ENCODE data around the gene ENTPD2.

ENTPD2 gene

DNA sequence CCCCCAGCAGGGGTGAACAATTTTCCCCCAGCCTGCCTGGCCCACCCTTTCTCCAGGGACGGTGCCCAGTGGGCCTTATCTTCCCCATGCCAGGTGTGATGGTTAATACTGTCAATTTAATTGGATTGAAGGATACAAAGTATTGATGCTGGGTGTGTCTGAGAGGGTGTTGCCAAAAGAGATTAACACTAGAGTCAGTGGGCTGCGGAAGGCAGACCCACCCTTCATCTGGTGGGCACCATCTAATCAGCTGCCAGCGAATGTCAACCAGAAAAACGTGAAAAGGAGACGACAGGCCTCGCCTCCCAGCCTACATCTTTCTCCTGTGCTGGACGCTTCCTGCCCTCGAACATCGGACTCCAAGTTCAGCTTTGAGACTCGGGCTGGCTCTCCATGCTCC, 16.4 kb downstream of the ENTPD2 start:
- CTCF ChIA-PET: interaction anchor here (0.6 to 5.3 kb wide), 11 partner anchors 8 to 895 kb away, joined by 3 to 119 read pairs (median 6); partner anchors contain the start of genes ABCA2, AJM1, C8G and FBXW5
- POLR2A ChIA-PET: no interaction called here
- no peak overlapping the region for H3K4me3 ChIP-seq (ENCODE audit: low read depth, low read length)
- H3K27ac ChIP-seq (ENCODE audit: extremely low read depth, low read depth, low read length): no peak overlapping the region
- H3K36me3 ChIP-seq (ENCODE audit: control insufficient read depth in 2 of 2, insufficient read depth in 1 of 2, low read length in 2 of 2): peaks cover 0 to 30% of the 10 kb centered on the region in 2 experiments; a peak in 1 of 3 replicates
- TF ChIP-seq, protein P1, sequence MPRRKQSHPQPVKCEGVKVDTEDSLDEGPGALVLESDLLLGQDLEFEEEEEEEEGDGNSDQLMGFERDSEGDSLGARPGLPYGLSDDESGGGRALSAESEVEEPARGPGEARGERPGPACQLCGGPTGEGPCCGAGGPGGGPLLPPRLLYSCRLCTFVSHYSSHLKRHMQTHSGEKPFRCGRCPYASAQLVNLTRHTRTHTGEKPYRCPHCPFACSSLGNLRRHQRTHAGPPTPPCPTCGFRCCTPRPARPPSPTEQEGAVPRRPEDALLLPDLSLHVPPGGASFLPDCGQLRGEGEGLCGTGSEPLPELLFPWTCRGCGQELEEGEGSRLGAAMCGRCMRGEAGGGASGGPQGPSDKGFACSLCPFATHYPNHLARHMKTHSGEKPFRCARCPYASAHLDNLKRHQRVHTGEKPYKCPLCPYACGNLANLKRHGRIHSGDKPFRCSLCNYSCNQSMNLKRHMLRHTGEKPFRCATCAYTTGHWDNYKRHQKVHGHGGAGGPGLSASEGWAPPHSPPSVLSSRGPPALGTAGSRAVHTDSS (tag by site-specific recombination; IDR thresholded peaks at IDR 0.05): no peak
- TF ChIP-seq ZNF10 (tag by site-specific recombination; IDR thresholded peaks at IDR 0.05): peak; percentile 92
- no peaks in the 10 kb centered on the region for H3K4me1 ChIP-seq (ENCODE audit: control insufficient read depth, insufficient read depth, low read length)
- no peaks in the 10 kb centered on the region for H3K9me3 ChIP-seq (ENCODE audit: control insufficient read depth, insufficient read depth, low read depth, low read length)

DNA sequence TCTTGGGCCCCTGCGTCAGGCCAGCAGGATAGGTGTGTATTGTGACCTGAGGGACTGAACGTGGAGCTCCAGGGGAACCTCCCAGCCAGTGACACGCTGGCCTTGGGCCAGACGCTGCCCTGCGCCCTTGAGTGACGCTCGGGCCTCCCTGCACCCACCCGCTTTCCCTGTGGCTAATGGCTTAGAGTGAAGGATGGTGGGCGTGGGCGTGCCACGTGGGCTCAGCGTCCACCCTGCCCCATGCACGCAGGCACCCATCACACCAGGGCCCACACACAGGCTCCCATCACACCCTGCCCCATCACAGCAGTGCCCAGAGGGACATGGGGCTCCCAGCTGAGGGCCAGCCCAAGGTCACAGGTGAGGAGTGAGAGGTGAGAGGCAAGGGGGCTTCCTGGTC, 16.8 kb downstream of the ENTPD2 start:
- Histone ChIP-seq H3K27ac (ENCODE audit: extremely low read depth, low read depth, low read length) (no peak overlapping the region), H3K9me3 (ENCODE audit: control insufficient read depth, insufficient read depth, low read depth, low read length) (no peaks in the 10 kb centered on the region), H3K4me3 (ENCODE audit: low read depth, low read length) (no peak overlapping the region), H3K36me3 (ENCODE audit: control insufficient read depth in 2 of 2, insufficient read depth in 1 of 2, low read length in 2 of 2) (peaks cover 0 to 30% of the 10 kb centered on the region in 2 experiments; a peak in 1 of 3 replicates), H3K4me1 (ENCODE audit: control insufficient read depth, insufficient read depth, low read length) (no peaks in the 10 kb centered on the region)
- ChIA-PET CTCF (interaction anchor here (0.6 to 5.3 kb wide), 15 partner anchors 8 to 895 kb away, joined by 3 to 119 read pairs (median 4); partner anchors contain the start of genes AJM1, C8G, FBXW5 and NPDC1), POLR2A (no interaction called here)
- TF ChIP-seq KLF8 (tag by site-specific recombination; IDR thresholded peaks at IDR 0.05): peak; percentile 15; the same call in 1 of the 2 replicates
- TF ChIP-seq ZNF621 (tag by site-specific recombination; IDR thresholded peaks at IDR 0.05): no peak
- TF ChIP-seq ZFHX2 (tag by site-specific recombination; conservative IDR thresholded peaks at IDR 0.05): peak; percentile 95
- TF ChIP-seq KLF9 (tag by site-specific recombination; IDR thresholded peaks at IDR 0.05; ENCODE audit: low read depth): peak; percentile 83
- TF ChIP-seq ZNF2 (tag by site-specific recombination; IDR thresholded peaks at IDR 0.05): no peak
- TF ChIP-seq EGR2 (tag by site-specific recombination; IDR thresholded peaks at IDR 0.05; ENCODE audit: low read depth): peak; percentile 90
- TF ChIP-seq KLF1 (tag by site-specific recombination; IDR thresholded peaks at IDR 0.05): peak; percentile 99

DNA sequence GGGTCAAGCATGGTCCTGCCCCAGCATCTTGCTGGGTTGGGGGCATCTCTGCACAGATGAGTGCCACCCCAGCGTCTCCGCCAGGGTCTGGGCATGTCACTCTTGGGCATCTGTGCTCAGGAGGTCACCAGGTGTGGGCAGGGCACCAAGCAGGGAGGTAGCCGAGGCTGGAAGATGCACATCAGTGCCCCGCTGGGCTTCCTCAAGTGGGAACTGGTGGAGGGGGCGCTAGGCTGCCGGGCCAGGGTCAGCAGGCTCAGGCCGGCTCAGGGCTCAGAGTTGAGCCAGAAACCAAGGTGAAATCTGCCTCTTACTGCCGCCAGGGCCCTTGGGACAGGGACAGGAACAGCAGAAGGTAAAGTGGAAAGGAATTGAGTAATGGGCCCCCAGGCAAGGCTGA, 17.9 kb downstream of the ENTPD2 start:
- ChIA-PET CTCF (interaction anchor here (0.6 to 5.3 kb wide), 47 partner anchors 8 to 516 kb away, joined by 3 to 119 read pairs (median 5); partner anchors contain the start of genes AJM1, C8G, CLIC3 and FBXW5), POLR2A (interaction anchor here (0.7 to 2.0 kb wide), 6 partner anchors 11 to 250 kb away, joined by 3 to 16 read pairs (median 4); partner anchors contain the start of genes NPDC1 and PAXX)
- H3K4me3 ChIP-seq (ENCODE audit: low read depth, low read length): no peak overlapping the region
- H3K27ac ChIP-seq (ENCODE audit: extremely low read depth, low read depth, low read length): no peak overlapping the region
- TF ChIP-seq, protein P2, sequence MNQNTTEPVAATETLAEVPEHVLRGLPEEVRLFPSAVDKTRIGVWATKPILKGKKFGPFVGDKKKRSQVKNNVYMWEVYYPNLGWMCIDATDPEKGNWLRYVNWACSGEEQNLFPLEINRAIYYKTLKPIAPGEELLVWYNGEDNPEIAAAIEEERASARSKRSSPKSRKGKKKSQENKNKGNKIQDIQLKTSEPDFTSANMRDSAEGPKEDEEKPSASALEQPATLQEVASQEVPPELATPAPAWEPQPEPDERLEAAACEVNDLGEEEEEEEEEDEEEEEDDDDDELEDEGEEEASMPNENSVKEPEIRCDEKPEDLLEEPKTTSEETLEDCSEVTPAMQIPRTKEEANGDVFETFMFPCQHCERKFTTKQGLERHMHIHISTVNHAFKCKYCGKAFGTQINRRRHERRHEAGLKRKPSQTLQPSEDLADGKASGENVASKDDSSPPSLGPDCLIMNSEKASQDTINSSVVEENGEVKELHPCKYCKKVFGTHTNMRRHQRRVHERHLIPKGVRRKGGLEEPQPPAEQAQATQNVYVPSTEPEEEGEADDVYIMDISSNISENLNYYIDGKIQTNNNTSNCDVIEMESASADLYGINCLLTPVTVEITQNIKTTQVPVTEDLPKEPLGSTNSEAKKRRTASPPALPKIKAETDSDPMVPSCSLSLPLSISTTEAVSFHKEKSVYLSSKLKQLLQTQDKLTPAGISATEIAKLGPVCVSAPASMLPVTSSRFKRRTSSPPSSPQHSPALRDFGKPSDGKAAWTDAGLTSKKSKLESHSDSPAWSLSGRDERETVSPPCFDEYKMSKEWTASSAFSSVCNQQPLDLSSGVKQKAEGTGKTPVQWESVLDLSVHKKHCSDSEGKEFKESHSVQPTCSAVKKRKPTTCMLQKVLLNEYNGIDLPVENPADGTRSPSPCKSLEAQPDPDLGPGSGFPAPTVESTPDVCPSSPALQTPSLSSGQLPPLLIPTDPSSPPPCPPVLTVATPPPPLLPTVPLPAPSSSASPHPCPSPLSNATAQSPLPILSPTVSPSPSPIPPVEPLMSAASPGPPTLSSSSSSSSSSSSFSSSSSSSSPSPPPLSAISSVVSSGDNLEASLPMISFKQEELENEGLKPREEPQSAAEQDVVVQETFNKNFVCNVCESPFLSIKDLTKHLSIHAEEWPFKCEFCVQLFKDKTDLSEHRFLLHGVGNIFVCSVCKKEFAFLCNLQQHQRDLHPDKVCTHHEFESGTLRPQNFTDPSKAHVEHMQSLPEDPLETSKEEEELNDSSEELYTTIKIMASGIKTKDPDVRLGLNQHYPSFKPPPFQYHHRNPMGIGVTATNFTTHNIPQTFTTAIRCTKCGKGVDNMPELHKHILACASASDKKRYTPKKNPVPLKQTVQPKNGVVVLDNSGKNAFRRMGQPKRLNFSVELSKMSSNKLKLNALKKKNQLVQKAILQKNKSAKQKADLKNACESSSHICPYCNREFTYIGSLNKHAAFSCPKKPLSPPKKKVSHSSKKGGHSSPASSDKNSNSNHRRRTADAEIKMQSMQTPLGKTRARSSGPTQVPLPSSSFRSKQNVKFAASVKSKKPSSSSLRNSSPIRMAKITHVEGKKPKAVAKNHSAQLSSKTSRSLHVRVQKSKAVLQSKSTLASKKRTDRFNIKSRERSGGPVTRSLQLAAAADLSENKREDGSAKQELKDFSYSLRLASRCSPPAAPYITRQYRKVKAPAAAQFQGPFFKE (tag by site-specific recombination; IDR thresholded peaks at IDR 0.05; ENCODE audit: borderline replicate concordance): 0 out of 2 replicates have a peak, but pooled peaks have one; percentile 13
- TF ChIP-seq GLIS2 (tag by site-specific recombination; IDR thresholded peaks at IDR 0.05): peak; percentile 40; the same call in 1 of the 2 replicates
- no peak for TF ChIP-seq SALL2 (tag by site-specific recombination; IDR thresholded peaks at IDR 0.05; ENCODE audit: borderline replicate concordance)
- TF ChIP-seq, protein P3, sequence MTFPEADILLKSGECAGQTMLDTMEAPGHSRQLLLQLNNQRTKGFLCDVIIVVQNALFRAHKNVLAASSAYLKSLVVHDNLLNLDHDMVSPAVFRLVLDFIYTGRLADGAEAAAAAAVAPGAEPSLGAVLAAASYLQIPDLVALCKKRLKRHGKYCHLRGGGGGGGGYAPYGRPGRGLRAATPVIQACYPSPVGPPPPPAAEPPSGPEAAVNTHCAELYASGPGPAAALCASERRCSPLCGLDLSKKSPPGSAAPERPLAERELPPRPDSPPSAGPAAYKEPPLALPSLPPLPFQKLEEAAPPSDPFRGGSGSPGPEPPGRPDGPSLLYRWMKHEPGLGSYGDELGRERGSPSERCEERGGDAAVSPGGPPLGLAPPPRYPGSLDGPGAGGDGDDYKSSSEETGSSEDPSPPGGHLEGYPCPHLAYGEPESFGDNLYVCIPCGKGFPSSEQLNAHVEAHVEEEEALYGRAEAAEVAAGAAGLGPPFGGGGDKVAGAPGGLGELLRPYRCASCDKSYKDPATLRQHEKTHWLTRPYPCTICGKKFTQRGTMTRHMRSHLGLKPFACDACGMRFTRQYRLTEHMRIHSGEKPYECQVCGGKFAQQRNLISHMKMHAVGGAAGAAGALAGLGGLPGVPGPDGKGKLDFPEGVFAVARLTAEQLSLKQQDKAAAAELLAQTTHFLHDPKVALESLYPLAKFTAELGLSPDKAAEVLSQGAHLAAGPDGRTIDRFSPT (tag by site-specific recombination; IDR thresholded peaks at IDR 0.05): peak; percentile 33; the same call in 1 of the 2 replicates
- H3K4me1 ChIP-seq (ENCODE audit: control insufficient read depth, insufficient read depth, low read length): no peaks in the 10 kb centered on the region
- no peaks in the 10 kb centered on the region for H3K9me3 ChIP-seq (ENCODE audit: control insufficient read depth, insufficient read depth, low read depth, low read length)
- peaks cover 0 to 29% of the 10 kb centered on the region in 2 experiments; a peak in 1 of 3 replicates for H3K36me3 ChIP-seq (ENCODE audit: control insufficient read depth in 2 of 2, insufficient read depth in 1 of 2, low read length in 2 of 2)
